ENCODE results near the gene ZWILCH.
"Not testable (repeated sequence)": the region's sequence is repeated elsewhere in the genome, so short reads cannot be mapped to it uniquely, and the experiment has no call there.

The ZWILCH gene

DNA sequence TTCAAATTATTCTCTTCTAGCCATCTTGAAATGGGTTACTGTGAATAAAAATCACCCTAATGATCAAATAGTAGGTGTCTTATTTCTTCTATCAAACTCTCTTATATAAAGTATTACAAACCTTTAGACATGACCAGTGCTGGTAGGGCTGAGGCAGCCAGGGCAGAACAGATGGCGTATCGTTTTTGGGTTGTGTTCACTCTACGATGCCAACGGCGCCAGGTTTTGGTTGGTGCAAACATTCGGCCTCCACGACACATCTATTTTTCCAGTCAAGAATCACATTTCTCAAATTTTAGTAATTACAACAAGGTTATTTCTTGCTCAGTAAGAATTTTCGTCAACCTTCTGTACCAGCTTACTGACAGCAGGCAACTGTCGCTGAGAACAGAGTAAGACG, 2.6 kb upstream of the ZWILCH start:
- H2AFZ ChIP-seq (ENCODE audit: low read length) = no peak overlapping the region
- H4K20me1 ChIP-seq (ENCODE audit: insufficient read depth, low read length, poor library complexity, severe bottlenecking) = peaks cover 67% of the 10 kb centered on the region
- H3F3A ChIP-seq (ENCODE audit: low read depth) = peaks cover 27% of the 10 kb centered on the region
- H3K27me3 ChIP-seq (ENCODE audit: insufficient read depth, low read length, poor library complexity, severe bottlenecking) = peaks cover 7% of the 10 kb centered on the region
- no peaks in the 10 kb centered on the region for H3K9me2 ChIP-seq (replicated peaks; ENCODE audit: low read depth, low read length)
- H3K9ac ChIP-seq (ENCODE audit: low read depth, low read length, poor library complexity, severe bottlenecking) = peak overlapping the region; percentile 97
- H3K79me2 ChIP-seq (ENCODE audit: insufficient read depth, low read length) = peaks cover 82% of the 10 kb centered on the region
- H3K4me3 ChIP-seq (ENCODE audit: low read length, poor library complexity, severe bottlenecking) = peak overlapping the region; percentile 99
- peak overlapping the region; percentile 88 for H3K4me2 ChIP-seq (ENCODE audit: low read depth, low read length, poor library complexity, severe bottlenecking)
- H3K4me1 ChIP-seq (ENCODE audit: insufficient read depth, low read length, poor library complexity, severe bottlenecking) = peaks cover 43% of the 10 kb centered on the region
- TF ChIP-seq EZH2phosphoT487 (IDR thresholded peaks at IDR 0.05; ENCODE audit: borderline replicate concordance) = no peak
- TF ChIP-seq, protein P1, sequence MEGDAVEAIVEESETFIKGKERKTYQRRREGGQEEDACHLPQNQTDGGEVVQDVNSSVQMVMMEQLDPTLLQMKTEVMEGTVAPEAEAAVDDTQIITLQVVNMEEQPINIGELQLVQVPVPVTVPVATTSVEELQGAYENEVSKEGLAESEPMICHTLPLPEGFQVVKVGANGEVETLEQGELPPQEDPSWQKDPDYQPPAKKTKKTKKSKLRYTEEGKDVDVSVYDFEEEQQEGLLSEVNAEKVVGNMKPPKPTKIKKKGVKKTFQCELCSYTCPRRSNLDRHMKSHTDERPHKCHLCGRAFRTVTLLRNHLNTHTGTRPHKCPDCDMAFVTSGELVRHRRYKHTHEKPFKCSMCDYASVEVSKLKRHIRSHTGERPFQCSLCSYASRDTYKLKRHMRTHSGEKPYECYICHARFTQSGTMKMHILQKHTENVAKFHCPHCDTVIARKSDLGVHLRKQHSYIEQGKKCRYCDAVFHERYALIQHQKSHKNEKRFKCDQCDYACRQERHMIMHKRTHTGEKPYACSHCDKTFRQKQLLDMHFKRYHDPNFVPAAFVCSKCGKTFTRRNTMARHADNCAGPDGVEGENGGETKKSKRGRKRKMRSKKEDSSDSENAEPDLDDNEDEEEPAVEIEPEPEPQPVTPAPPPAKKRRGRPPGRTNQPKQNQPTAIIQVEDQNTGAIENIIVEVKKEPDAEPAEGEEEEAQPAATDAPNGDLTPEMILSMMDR (conservative IDR thresholded peaks at IDR 0.05; ENCODE audit: low read length) = no peak
- peaks cover 53% of the 10 kb centered on the region for H3K36me3 ChIP-seq (ENCODE audit: insufficient read depth, low read length)
- no peaks in the 10 kb centered on the region for H3K9me3 ChIP-seq (ENCODE audit: insufficient read depth, low read depth, low read length)

DNA sequence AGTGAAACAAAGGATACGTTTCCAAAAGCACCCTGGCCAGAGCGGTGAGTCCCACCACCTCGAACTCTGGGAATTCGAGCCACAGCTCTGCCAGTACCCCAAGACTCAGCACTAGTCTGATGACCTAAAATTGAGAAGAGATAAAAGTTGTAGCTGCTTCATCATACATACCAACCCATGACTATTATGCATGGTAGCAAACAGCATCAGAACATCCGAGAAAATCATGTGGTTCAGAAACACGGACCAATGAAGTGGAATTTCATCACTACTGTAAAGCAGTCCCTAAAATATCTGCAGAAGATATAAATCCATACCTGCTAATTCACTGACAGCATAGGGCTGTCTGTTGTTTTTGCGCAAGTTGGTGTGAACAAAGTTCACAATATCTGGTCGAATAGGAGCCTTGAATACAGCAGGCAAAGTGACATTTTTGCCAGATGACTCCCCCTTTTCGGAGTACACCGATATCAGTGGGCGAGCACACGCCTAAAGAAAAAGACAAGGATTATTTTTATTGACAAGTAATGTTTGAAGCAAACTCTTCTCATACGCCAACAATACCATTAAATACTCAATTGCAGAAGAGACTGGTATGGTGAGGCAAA, 2.0 kb upstream of the ZWILCH start:
- Histone ChIP-seq H3K9ac (ENCODE audit: low read depth, low read length, poor library complexity, severe bottlenecking) (peak overlapping the region; percentile 97), H3K79me2 (ENCODE audit: insufficient read depth, low read length) (peaks cover 88% of the 10 kb centered on the region), H3K4me3 (ENCODE audit: low read length, poor library complexity, severe bottlenecking) (peak overlapping the region; percentile 99), H3F3A (ENCODE audit: low read depth) (peaks cover 23% of the 10 kb centered on the region), H3K4me1 (ENCODE audit: insufficient read depth, low read length, poor library complexity, severe bottlenecking) (peaks cover 49% of the 10 kb centered on the region), H4K20me1 (ENCODE audit: insufficient read depth, low read length, poor library complexity, severe bottlenecking) (peaks cover 64% of the 10 kb centered on the region), H3K4me2 (ENCODE audit: low read depth, low read length, poor library complexity, severe bottlenecking) (peak overlapping the region; percentile 88), H3K36me3 (ENCODE audit: insufficient read depth, low read length) (peaks cover 51% of the 10 kb centered on the region)
- H3K27me3 ChIP-seq (ENCODE audit: insufficient read depth, low read length, poor library complexity, severe bottlenecking); H3K9me2 ChIP-seq (replicated peaks; ENCODE audit: low read depth, low read length); H2AFZ ChIP-seq (ENCODE audit: low read length); H3K9me3 ChIP-seq (ENCODE audit: insufficient read depth, low read depth, low read length): not testable (repeated sequence)

DNA sequence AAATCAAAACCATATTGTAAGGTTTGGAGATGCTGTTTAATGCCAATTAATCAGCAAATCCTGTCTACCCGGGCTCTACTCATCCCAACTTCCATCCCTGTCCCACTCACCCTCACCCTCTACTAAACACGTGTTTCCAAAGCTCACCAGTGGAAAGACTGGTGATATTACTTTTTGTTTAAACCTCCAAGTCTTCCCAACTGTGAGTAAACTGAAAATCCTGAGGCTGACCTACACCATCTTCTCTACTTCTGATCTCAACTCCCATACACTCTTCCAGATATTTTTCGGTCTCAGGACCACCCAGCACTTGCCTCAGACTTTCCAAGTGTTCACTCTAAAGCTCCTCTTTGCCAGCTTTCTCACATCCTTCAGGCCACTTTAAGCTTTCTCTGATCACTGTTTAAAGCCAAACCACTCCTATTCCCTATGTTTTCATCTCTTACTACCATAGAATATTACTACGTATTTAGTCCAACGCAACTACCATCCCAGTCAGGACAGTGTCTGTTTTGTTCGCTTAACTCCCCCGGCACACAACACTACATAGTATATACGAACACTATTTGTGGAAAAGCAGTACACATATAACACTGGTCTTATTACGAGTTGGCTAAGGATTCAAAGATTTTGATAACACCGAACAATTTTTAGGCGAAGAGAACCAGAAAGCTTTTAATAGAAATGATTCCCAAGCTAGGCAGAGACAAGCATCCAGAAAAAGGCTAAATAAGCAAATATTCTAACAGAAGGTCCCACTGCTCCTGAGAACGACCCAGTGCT, 1.2 kb upstream of the ZWILCH start:
- peaks cover 55% of the 10 kb centered on the region for H4K20me1 ChIP-seq (ENCODE audit: insufficient read depth, low read length, poor library complexity, severe bottlenecking)
- peaks cover 56% of the 10 kb centered on the region for H3K4me1 ChIP-seq (ENCODE audit: insufficient read depth, low read length, poor library complexity, severe bottlenecking)
- H3K4me3 ChIP-seq (ENCODE audit: low read length, poor library complexity, severe bottlenecking) = peak overlapping the region; percentile 99
- peak overlapping the region; percentile 88 for H3K4me2 ChIP-seq (ENCODE audit: low read depth, low read length, poor library complexity, severe bottlenecking)
- H3K9me3 ChIP-seq (ENCODE audit: insufficient read depth, low read depth, low read length) = no peaks in the 10 kb centered on the region
- no peaks in the 10 kb centered on the region for H3K9me2 ChIP-seq (replicated peaks; ENCODE audit: low read depth, low read length)
- peaks cover 16% of the 10 kb centered on the region for H3F3A ChIP-seq (ENCODE audit: low read depth)
- peak overlapping the region; percentile 97 for H3K9ac ChIP-seq (ENCODE audit: low read depth, low read length, poor library complexity, severe bottlenecking)
- peaks cover 7% of the 10 kb centered on the region for H3K27me3 ChIP-seq (ENCODE audit: insufficient read depth, low read length, poor library complexity, severe bottlenecking)
- TF ChIP-seq, protein P1 (conservative IDR thresholded peaks at IDR 0.05; ENCODE audit: low read length) = no peak
- TF ChIP-seq EZH2phosphoT487 (IDR thresholded peaks at IDR 0.05; ENCODE audit: borderline replicate concordance) = no peak
- peaks cover 88% of the 10 kb centered on the region for H3K79me2 ChIP-seq (ENCODE audit: insufficient read depth, low read length)
- 0 out of 2 replicates have a peak overlapping the region, but pooled peaks have one; percentile 98 for H2AFZ ChIP-seq (ENCODE audit: low read length)
- peaks cover 43% of the 10 kb centered on the region for H3K36me3 ChIP-seq (ENCODE audit: insufficient read depth, low read length)

Measured in Loucy (cell line).